AG09319 (cell line): Measurements from ENCODE around the gene TLCD3B.

Source experiments
- DNase-seq: peaks from one replicate; pipeline ENCODE4 v3.0.0-alpha.2; 2010; ENCODE audit warnings: low read depth; ENCODE audit errors: extremely low read depth
- TF ChIP-seq, protein P1 (sequence below): IDR thresholded peaks from 2 replicates; pipeline ENCODE4 v1.5.1; 2011; ENCODE audit warnings: low read depth, mild to moderate bottlenecking, inconsistent platforms, low read length, moderate library complexity

TLCD3B gene

GRCh38 chr16:30000735-30001631 lies 30.1 kb downstream of the TLCD3B start:
- DNase-seq: no peak
- TF ChIP-seq, protein P1, sequence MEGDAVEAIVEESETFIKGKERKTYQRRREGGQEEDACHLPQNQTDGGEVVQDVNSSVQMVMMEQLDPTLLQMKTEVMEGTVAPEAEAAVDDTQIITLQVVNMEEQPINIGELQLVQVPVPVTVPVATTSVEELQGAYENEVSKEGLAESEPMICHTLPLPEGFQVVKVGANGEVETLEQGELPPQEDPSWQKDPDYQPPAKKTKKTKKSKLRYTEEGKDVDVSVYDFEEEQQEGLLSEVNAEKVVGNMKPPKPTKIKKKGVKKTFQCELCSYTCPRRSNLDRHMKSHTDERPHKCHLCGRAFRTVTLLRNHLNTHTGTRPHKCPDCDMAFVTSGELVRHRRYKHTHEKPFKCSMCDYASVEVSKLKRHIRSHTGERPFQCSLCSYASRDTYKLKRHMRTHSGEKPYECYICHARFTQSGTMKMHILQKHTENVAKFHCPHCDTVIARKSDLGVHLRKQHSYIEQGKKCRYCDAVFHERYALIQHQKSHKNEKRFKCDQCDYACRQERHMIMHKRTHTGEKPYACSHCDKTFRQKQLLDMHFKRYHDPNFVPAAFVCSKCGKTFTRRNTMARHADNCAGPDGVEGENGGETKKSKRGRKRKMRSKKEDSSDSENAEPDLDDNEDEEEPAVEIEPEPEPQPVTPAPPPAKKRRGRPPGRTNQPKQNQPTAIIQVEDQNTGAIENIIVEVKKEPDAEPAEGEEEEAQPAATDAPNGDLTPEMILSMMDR: no peak

DNA sequence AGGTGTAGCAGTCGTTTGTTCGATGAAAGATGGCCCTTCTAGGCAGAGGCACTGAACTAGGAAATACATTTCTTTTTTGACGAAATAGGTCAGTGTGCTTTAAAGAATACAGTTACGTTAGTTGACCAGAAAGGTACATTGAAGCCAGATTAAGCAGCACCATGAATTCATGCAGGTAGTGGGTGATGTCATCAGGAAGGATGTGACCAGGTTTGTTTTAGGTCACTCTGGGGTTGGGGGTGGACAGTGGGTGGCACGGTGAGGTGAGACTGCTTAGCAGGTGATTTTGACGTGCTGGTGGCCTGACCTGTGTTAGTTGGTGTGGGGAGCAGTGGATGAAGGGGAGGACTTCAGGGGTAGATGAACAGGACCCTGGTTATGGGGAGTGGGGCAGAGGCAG lies 31.5 kb downstream of the TLCD3B start:
- DNase-seq: no peak
- TF ChIP-seq, protein P1: no peak

- DNase-seq: no peak
- TF ChIP-seq, protein P1: no peak
Observed at GRCh38 chr16:29996766-29997250, 34.3 kb downstream of the TLCD3B start.

DNA sequence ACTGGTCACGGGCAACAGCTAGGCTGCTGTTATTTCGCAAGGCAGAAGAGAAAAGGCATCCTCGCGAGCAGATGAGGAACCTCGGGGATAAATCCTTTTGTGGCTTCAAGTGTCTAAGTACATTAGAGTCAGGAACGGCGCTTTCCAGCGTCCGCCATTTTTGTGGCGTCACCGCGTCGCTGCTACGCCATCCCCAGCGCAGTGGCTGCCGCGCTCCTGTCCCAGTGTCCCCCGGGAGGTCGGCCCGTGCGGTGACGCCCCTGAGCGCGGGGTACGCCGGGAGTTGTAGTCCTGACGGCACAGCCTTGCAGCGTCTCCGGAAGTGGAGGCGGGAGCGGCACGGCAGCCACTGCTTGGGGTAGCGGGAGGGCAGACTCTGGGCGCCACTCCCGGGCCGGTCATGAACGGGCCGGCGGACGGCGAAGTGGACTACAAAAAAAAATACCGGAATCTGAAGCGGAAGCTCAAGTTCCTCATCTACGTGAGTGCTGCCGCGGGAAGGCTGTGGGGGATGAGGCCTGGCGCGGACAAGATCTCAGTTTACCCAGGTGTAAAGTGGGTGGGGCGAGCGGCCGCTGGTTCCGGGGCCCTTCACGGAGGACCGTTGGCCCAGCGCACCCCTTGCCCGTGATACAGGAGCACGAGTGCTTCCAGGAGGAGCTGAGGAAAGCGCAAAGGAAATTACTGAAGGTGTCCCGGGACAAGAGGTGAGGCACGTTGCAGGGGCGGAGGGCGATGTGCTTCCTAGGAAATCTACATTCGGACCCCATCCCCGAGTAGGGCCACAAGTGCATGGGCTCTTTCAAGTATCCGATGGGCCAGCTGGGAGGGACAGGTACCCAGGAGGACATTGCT lies 34.9 kb downstream of the TLCD3B start, which contains the start of gene INO80E:
Gene INO80E, plus strand, starts transcription at position 331 of the 855 bp plus-strand sequence. Its CDS starts 70 bp downstream, at position 401.
- TF ChIP-seq, protein P1: no peak
- peak; percentile 80 for DNase-seq

DNA sequence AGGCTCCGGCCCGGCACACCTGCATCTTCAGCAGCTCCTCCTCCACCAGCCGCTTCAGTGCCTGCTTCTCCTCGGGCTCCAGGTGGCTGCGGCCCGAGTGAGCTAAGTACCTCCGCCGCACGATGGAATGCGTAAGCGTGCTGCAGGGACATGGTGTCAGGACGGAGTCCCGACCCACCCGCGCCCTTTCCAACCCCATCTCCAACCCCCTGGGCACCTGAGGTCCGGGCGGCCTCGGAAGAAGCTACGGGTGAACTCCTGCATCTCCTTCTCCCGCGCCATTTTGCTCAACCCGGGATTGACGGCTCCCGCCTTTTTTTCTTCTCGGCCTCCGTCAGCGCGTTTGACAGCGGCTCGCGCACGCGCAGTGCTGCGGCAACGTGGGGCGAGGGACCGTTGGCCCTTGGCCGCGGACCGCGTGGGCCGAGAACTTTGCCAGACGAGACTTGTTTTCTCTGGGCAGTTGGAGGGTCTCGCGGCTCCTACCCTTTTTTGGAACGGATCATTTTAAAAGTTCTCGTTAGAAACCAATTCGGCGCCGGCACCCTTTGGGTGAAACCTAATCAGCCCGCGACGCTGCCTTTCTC lies 35.7 kb downstream of the TLCD3B start, which contains the start of gene HIRIP3:
Gene HIRIP3, minus strand, starts transcription at position 294 of the 587 bp plus-strand sequence. Its CDS starts 12 bp downstream, at position 282.
- TF ChIP-seq, protein P1: no peak
- DNase-seq: peak; percentile 38

DNA sequence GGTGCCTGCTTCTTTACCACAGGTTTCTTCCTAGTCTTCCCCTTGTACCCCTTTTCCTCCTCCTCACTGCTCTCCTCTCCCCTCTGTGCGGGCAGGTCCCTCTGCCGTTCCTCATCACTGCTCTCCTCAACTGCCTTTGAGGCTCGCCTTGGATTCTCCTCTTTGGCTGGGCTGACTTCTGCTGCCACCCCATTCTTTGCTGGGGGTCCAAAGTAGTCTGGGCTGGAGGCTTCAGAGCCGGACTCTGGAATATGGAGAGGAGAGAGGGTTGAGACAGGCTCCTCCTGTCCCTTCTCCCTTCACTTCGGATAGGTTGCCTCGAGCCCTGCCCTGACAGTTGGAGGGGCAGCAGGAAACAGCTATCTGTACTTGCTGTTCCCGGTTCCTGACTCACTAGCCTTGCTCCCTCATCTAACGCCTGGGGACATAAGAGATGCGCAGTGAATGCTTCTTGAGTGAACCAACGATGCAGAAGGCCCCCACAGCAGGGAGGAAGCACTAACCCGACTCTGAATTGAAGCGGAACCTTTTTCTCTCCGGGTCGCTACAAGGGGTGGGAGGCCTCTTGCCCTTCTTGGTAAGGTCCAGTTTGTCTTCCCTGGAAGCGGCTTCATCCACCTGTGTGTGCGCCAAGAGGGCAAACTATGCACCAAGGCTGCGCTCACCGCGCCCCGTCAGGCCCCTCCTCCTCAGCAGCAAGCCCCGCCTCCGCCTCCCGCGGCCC lies 36.3 kb downstream of the TLCD3B start:
- no peak for DNase-seq

More for the DNA sequence above, 36.3 kb downstream of the TLCD3B start:
- TF ChIP-seq, protein P1: no peak
